C4-2B (cell line): ENCODE measurements around the gene CLIC1.

Experiments used
- H3K27ac ChIP-seq: fragments of 450-650 bp; 2 replicates; pipeline ENCODE4 v1.5.1; 2017
- CTCF ChIP-seq: fragments of 450-650 bp; conservative IDR thresholded peaks from 2 replicates; pipeline ENCODE4 v1.5.1; 2017; ENCODE audit warnings: mild to moderate bottlenecking
- ZFX ChIP-seq: fragments of 450-650 bp; IDR thresholded peaks from 2 replicates; pipeline ENCODE4 v1.6.1; 2017

Gene CLIC1

GRCh38 chr6:31779908-31780307 is 43.6 kb upstream of the CLIC1 start:
- H3K27ac ChIP-seq = no peak overlapping the region
- TF ChIP-seq ZFX = no peak
- TF ChIP-seq CTCF = no peak

GRCh38 chr6:31778999-31779885 is 42.9 kb upstream of the CLIC1 start:
- TF ChIP-seq ZFX (no peak), CTCF (no peak)
- no peak overlapping the region for H3K27ac ChIP-seq

- no peak overlapping the region for H3K27ac ChIP-seq
- TF ChIP-seq CTCF (no peak), ZFX (no peak)
Measured at GRCh38 chr6:31778193-31778592, 41.9 kb upstream of the CLIC1 start.

GRCh38 chr6:31777667-31778050 is 41.3 kb upstream of the CLIC1 start:
- peak overlapping the region; percentile 44; the same call in 1 of the 2 replicates for H3K27ac ChIP-seq

GRCh38 chr6:31776989-31777666 is 40.8 kb upstream of the CLIC1 start, which contains the start of gene VWA7:
Gene VWA7, minus strand, starts transcription at chr6:31777328. Its CDS starts 549 bp downstream, at chr6:31776779.
- peak within 1 kb of the TSS; percentile 44 for H3K27ac ChIP-seq
- TF ChIP-seq CTCF (no peak), ZFX (no peak)

More at GRCh38 chr6:31777667-31778050, 41.3 kb upstream of the CLIC1 start:
- TF ChIP-seq CTCF (no peak), ZFX (no peak)

- TF ChIP-seq ZFX (no peak), CTCF (no peak)
- H3K27ac ChIP-seq = peak overlapping the region; percentile 44
Measured at GRCh38 chr6:31776485-31776988, 40.2 kb upstream of the CLIC1 start.
